ENCODE measurements around the gene SYVN1. TPM values are rescaled to one million over a fixed set of nuclear protein-coding genes. Genes with fewer than 3 reads are reported as not detected.
A peak's percentile ranks its signal among the peaks of the same experiment; 100 is the strongest.
"Not testable (repeated sequence)": the region's sequence is repeated elsewhere in the genome, so short reads cannot be mapped to it uniquely, and the experiment has no call there.

Gene SYVN1
- total RNA-seq, 1 donor from 2014 or later = 10.1 TPM

DNA sequence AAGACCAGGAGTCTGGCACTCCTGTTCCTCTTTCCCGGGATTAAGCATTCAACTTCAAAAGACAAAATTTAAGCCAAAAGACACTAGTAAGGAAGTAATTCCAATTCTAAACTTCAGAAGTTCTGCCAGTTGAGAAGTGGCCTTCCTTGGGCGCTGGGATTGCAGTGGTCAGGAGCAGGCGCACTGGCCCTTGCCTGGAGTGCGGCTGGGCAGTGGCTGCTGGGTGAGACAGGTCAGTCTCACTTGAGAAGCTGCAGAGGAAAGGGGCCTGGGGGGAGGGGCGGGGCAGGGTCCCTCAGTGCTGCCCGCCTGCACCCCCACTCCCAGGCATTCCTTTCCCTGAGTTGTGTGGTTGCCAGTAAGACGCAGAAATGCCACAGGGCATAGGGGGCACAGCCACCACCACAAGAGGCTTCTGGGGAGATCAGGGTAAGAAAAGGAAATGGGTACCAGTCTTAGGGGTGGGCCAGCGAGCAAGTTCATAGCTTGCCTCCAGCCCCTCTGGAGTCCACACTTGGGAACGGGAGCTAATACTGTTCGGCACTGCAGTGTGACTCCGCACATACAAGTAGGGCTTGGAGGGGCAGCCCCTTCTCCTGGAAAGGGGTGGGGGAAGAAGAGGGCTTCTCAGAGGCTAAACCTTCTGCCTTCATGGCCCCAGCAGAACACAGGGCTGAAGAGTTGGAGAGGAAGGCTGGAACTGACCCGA, 6.7 kb downstream of the SYVN1 start:
- DNase-seq (ENCODE audit: low read depth in 2 of 2) = no peak

DNA sequence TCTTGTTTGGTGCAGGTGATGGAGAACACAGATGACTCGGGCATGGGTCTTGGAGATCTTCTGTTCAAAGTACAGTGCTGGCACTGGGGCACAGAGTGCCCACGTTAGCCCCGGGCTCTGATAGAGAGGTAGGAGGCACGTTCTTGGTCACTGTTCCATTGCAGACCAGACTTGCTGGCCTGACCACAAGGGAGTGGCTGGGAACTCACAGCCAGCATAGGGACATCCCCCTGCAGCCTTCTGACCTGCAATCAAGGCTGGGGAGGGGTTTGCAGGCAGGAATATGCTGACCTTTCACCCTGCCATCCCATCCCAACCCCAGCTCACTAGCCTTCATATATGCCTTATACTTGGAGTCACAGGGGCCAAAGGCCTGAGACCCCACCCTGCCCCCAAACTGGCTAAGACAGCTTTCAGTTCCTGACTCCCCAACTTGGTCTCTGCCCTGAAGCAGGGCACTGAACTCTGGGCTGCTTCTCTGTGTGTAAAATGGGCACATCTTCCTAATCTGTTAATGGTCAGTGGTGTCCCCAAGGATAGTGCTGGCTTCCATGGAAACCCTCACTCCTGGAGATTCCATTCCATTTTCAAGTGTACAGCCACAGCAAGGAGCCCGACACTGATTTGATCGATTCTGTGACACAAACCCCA, 7.6 kb downstream of the SYVN1 start:
- DNase-seq (ENCODE audit: low read depth in 2 of 2) = no peak

DNA sequence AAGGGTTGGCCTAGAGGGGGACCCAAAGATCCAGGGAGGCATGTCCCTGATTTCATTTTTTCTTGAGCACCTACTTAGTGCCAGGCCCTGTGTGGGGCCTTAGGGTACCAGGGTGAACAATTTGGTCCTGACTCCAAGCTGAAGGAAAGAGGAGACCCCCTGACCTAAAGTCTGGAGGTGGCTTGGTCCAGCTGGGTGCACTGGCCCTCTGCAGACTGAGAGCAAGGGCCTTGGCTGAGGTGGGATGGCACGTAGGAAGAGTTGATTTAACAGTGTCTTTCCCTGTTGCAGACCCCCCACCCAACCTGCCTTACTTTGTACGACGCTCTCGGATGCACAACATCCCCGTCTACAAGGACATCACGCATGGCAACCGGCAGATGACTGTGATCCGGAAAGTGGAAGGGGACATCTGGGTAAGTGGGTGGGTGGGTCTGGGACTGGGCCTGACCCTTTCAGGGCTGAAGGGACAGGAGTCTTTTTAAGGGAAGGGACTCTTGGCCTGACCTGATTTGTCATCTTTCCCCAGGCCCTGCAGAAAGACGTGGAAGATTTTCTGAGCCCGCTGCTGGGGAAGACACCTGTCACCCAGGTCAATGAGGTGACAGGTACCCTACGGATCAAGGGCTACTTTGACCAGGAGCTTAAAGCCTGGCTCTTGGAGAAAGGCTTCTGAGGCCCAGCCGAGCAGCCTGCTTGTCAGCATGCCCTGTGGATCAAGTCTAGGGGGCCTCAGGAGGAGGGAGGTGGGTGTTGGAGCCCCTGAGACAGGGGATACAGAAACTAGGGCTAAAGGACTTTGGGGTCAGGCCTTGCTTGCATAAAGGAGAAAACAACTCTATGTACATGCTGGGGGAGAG, 8.9 kb downstream of the SYVN1 start:
- no peak for DNase-seq (ENCODE audit: low read depth in 2 of 2)

DNA sequence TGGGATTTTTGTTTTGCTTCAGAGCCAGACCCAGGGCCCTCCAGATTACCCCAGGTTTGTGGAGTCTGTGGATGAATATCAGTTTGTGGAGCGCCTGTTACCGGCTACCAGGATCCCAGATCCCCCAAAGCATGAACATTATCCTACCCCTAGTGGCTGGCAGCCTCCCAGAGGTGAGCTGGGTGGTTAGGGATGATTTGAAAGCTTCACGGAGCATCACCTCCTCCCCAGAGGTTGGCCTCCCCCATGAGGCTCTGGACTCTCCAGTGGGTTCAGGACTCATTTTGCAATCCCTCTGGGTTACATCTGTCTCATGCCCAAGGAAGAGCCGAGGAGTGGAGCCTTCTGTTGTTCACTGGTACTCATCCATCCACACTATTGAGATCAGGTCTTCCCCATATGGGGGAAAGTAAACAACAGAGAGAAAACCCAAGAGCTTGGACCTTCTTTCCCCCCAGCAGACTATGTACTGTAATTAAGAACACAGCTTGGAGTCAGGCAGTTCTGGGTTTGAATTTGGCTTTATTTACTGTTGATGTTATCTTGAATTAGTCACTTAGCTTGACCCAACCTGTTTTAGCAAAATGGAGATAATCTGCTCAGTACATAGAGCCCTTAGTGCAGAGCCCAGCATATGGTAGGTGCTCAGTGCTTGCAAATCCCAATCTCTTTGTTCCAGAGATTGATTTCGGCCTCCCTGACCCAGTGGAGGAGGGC, 9.7 kb downstream of the SYVN1 start:
- DNase-seq (ENCODE audit: low read depth in 2 of 2) = no peak

DNA sequence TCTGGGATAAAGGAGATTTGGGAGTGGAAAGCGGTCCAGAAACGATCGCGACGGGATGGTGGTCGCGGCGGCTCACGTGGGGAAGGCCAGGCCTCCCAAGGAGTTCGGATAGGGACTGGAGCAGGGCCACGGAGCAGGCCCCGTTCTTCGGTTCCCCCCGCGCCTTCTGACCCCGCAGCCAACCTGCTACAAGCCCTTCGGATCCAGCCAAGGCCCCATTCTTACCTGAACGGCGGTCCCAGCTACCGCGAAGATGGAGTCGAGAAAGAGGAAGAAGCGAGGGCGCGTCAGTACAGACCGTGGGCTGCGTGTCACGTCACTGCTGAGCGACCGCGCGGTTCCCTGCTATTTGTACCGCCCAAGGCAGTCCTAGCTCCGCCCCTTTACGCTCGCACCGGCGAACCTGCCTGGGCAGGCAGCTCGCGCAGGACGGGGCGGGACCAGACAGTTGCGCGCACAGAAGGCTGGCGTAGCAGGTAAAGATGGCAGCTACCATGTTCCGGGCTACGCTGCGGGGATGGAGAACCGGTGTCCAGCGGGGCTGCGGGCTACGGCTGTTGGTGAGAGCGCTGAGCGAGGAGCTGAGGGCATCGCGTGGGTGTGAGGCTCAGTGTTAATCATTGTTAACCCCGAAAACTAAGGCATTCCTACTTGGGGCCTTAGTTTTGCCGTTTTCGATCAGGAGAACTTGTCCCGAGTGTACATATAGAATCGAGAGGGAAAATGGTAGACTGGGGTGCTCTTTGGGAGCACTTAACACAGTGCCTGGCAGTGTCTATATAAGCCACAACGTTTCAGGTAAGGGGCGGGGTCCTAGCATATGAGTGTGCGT, 12.2 kb downstream of the SYVN1 start, which contains the start of the genes FAU and MRPL49:
FAU (minus strand) TSS at position 270 of the 832 bp plus-strand sequence. CDS start 321 bp downstream, outside the sequence.
MRPL49 (plus strand) TSS at position 457 of the 832 bp plus-strand sequence; CDS start at position 483, 26 bp downstream.
- DNase-seq (ENCODE audit: low read depth in 2 of 2) = peak; percentile 98 to 99

DNA sequence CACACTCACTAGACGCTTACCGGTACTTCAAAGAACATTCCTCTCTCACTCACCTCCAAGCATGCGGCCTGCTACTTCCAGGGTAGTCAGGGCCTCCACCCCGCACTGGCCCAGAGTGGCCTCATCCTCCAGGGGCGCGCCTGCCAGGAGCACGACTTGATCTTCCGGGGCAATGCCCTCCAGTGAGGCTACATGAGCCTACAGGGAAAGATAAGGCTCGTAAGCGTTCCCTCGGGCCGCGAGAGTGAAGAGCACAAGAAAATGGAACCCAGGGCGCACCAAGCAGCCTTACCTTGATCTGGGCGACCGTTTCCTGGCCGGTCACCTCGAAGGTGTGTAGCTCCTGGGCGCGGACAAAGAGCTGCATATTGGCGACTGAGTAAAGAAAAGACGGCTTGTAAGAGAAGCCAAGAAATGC, 12.9 kb downstream of the SYVN1 start:
- peak in 1 of 2 donors; percentile 40 for DNase-seq (ENCODE audit: low read depth in 2 of 2)

DNA sequence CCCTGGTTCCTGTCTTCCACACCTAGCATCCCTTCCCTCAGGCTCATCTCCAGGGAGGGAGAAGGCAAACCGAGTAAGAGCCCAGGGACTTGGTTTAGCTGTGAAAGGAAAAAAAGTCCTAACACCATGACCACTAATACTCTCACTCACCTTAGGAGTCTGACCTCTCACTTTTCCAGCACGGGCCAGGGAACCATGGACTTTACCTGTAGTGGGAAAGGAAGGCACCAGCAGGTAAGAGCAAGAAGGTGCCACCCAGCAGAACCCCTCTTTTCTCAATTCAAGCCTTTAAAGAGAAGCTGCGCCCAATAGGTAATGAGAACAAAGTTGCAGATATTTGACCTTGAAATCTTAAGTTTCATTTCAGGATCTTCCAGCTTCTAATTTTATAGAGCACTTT, 13.5 kb downstream of the SYVN1 start:
- DNase-seq (ENCODE audit: low read depth in 2 of 2) = no peak

DNA sequence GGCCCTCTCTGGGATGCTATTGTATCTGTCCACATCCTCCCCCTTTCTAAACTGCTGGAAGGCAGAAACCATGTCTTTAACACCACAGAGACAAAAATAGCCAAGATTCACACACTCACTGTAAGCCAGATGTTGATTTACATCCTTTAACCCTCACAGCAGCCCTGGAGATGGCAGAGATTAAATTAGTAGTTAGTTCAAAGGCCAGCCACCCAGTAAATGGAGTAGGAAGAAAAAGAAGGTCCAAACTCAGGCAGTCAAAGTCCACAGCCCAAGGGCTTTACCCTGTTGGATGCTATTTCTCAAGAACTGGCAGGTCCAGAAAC, 14.7 kb downstream of the SYVN1 start:
- DNase-seq (ENCODE audit: low read depth in 2 of 2) = no peak

DNA sequence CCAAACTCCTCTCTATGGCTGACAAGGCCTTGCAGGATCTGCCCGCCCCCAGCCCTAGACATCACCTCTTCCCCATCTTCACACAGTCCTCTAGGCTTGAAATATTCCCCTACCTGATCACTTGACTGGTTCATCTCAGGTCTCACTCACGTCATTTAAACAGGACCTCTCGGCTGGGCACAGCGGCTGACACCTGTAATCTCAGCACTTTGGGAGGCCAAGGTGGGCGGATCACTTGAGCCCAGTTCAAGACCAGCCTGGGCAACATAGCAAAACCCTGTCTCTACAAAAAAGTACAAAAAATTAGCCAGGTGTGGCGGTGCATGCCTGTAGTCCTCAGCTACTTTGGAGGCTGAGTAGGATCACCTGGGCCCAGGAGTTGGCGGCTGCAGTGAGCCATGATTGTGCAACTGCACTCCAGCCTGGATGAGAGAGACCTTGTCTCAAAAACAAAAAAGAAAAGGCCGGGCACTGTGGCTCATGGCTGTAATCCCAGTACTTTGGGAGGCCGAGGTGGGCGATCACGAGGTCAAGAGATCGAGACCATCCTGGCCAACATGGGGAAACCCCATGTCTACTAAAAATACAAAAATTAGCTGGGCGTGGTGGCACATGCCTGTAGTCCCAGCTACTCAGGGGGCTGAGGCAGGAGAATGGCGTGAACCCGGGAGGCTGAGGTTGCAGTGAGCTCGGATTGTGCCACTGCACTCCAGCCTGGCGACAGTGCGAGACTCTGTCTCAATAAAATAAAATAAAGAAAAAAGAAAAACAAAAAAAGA, 15.2 kb downstream of the SYVN1 start:
- DNase-seq (ENCODE audit: low read depth in 2 of 2) = not testable (repeated sequence)

DNA sequence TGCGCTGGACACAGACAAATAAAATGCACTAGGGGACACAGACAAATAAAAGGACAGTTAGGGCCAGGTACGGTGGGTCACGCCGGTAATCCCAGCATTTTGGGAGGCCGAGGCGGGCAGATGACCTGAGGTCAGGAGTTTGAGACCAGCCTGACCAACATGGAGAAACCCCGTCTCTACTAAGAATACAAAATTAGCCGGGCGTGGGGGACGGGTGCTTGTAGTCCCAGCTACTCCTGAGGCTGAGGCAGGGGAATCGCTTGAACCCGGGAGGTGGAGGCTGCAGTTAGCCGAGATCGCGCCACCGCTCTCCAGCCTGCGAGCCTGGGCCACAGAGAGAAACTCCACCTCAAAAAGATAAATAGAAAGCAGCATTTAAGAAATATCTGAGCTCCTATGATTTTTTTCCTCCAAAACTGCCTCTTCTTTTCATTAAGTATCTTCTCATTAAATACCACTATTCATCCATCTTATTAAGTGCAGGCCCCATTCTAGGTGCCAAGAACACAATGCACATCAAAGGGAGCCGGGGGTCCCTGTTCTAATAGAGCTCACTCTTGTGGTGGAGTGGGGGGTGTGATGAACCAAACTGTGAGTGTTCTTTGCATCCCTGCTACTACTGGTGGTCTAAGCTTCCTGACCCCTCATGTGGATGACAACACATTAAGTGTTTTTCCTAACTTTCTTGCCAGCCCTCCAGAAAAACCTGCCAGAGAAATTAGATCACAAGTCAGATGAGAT, 16.1 kb downstream of the SYVN1 start:
- DNase-seq (ENCODE audit: low read depth in 2 of 2) = no peak

DNA sequence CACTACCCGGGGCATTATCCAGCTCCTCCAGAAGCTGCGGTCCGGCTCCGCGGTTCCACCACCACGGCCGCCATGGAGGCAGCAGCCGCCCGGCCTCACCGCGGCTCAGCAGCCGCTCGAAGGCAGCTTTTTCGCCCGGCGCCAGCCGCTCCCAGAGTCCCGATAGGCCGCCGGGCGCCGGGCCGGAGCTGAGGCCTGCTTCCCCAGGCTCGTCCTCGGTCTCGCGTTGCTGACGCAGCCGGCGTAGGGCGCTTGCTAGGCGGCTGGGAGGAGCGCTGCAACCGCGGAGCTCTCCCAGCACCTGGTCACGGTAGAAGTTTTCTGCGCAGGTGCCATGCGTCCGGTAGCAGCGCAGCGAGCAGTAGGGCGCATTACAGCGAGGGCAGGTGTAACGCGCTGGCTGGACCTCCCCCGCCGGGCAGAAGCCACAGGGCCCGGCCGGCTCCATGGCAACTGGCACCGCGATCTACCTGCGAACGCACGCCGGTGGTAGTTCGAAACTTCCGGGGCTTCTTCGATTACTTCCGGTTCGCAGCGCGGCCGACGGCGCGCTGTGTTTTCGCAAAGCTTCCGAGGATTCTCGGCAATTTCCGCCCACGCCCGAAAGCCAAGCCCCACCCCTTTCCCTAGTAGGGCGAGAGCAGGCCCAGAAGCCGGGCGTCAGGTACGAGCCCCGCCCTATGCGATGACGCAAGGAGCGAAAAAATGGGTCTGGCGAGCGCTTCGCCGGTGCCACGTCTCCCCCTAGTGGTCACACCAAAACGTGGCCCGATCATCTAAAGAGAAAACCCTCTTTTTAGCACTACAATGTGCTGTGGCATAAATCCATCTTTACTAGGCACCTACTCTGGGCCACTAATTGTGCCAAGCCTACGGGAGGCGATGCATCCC, 16.9 kb downstream of the SYVN1 start, which contains the start of gene ZNHIT2:
ZNHIT2 (minus strand) TSS at position 496 of the 891 bp plus-strand sequence; CDS start at position 448, 48 bp downstream.
- DNase-seq (ENCODE audit: low read depth in 2 of 2) = peak; percentile 99

DNA sequence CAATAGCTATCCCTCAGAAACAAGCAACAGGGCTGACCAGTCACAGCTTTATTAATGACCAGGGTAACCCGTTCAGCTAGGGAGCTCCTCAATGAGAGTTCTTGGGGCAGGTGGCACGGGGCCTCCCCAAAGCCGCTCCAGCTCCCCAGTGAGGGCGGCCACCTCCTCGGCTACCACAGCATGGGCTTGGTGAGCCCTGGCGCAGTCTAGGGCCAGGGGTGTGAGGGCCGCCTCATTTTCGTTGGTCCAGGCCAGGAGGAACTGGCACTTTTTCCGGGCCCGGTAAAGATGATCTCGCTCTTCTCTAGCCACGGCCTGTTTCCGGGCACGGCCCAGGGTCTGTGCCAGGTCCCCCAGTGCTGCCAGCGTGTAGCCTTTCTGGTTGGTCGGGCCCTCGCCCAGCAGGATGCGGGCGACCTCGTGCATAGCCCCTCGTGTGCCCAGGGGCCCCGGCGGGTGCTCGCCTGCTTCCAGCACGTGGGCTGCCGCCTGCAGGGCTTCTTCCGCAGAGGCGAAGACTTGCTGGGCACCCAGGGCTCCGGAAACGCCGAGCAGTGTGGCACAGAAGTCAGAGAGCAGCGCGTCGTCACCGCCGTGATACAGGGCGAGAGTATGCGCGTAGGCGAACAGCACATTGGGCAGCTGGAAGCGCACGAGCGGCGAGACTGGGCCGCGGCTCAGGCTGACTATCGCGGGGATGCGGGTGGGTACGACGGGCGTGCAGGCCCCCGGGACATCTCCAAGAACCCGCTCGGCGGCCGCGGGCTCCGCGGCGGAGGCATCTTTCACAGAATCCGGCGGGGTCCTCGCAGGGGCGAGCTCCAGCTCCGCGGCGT, 17.7 kb downstream of the SYVN1 start:
- peak; percentile 51 to 61 for DNase-seq (ENCODE audit: low read depth in 2 of 2)

DNA sequence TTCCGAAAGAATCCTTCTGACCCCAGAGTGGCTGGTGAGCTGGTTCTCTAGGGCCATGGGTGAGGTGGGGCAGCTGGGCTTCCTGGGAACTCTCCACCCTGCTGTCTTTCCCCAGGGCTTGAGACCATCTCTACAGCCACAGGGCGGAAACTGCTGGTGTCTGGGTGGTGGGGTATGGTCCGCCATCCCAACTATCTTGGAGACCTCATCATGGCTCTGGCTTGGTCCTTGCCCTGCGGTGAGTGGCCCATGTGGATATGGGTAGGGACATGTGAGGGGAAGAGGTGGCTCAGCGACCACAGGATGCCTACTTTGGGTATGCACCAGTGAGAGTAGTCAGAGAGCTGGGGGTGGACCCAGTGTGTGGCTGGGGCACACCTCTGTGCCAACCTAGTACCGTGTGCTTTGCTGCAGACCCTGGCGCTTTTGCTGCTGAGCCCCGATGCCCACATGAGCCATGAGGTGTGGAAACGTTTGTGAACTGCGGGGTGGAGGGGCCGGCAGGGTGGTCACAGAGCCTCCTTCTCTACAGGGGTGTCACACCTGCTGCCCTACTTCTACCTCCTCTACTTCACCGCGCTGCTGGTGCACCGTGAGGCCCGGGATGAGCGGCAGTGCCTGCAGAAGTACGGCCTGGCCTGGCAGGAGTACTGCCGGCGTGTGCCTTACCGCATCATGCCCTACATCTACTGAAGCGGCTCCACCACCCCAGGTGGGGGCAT, 18.8 kb downstream of the SYVN1 start:
- no peak for DNase-seq (ENCODE audit: low read depth in 2 of 2)

DNA sequence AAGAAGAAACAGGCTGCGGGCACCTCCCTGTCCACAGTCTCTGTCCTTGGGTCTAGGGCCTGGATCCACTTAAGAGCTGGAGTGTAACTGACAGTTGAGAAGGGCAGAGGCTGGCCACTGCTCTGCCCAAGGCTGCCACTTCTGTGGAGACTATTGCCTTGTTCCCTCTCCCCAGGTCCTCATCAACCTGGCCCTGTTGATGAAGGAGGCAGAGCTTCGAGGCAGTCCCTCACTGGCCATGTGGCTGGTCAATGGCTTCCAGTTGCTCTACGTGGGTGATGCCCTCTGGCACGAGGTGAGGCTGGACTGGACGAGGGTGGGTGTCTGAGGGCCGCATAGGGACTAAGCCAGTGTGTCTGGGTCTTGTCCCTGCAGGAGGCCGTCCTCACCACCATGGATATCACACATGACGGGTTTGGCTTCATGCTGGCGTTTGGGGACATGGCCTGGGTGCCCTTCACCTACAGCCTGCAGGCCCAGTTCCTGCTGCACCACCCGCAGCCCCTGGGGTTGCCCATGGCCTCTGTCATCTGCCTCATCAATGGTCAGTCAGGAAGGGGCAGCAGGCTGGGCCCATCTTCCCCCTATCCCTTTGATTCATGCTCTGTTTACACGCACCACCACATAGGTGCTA, 19.7 kb downstream of the SYVN1 start:
- no peak for DNase-seq (ENCODE audit: low read depth in 2 of 2)

DNA sequence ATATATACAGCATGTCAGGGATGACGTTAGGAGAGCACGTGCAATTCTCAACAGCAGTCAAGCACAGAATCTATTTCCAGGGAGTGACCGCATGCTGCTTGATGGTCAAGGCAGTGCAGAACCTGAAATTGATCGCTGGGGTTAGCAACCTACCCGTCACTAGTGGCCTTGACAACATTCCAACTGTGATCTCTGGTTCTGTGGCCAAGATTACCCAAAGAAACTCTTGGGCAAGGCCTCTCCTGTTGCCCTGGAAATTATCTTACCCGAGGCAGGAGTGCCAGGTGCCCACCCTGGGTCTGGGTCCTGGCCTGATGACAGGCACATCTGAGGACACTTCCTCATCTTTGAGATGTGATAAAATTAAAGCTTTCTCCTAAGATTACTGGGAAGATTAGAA, 20.5 kb downstream of the SYVN1 start:
- DNase-seq (ENCODE audit: low read depth in 2 of 2) = no peak

DNA sequence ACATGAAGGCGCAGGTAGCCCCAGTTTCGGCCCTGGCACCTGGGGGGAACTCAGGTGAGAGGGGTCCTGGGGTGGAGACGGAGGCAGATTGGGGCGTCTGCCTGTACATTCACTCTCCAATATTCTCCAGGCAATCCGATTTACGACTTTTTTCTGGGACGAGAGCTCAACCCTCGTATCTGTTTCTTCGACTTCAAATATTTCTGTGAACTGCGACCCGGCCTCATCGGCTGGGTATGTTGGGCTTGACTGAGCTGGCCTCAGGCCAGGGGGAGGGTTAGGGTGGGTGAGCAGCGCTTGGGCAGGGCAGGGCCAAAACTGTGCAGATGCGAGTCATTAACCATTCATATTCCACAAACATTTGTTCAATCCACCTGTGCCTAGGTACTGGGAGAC, 21.0 kb downstream of the SYVN1 start:
- peak in 1 of 2 donors; percentile 28 for DNase-seq (ENCODE audit: low read depth in 2 of 2)
